A204.1 (cell line): Measurements from ENCODE around the gene POPDC3.

ENCODE experiments used
- FAIRE-seq: peaks from 2 replicates; lab custom pipeline; 2012; peaks lifted over from hg19 to GRCh38; lab: Jason Lieb, UNC

The POPDC3 gene

GRCh38 chr6:105151644-105152043 lies 28.2 kb downstream of the POPDC3 start:
- FAIRE-seq: no peak

GRCh38 chr6:105138141-105138540 lies 41.7 kb downstream of the POPDC3 start:
- no peak for FAIRE-seq

- no peak for FAIRE-seq
Measured at GRCh38 chr6:105137388-105137787, 42.4 kb downstream of the POPDC3 start.

GRCh38 chr6:105136431-105137350 lies 43.1 kb downstream of the POPDC3 start:
- FAIRE-seq: no peak

GRCh38 chr6:105135907-105136430 lies 43.8 kb downstream of the POPDC3 start:
- no peak for FAIRE-seq

GRCh38 chr6:105135056-105135455 lies 44.8 kb downstream of the POPDC3 start:
- no peak for FAIRE-seq

GRCh38 chr6:105122717-105123116 lies 57.1 kb downstream of the POPDC3 start:
- no peak for FAIRE-seq

GRCh38 chr6:105121981-105122380 lies 57.8 kb downstream of the POPDC3 start:
- no peak for FAIRE-seq

GRCh38 chr6:105120570-105120969 lies 59.2 kb downstream of the POPDC3 start:
- no peak for FAIRE-seq

- no peak for FAIRE-seq
Measured at GRCh38 chr6:105116150-105116549, 63.7 kb downstream of the POPDC3 start.

GRCh38 chr6:105113422-105113821 lies 66.4 kb downstream of the POPDC3 start:
- FAIRE-seq: no peak

GRCh38 chr6:105112577-105112976 lies 67.2 kb downstream of the POPDC3 start:
- FAIRE-seq: no peak

GRCh38 chr6:105111871-105112270 lies 67.9 kb downstream of the POPDC3 start:
- FAIRE-seq: no peak

- no peak for FAIRE-seq
Measured at GRCh38 chr6:105111105-105111504, 68.7 kb downstream of the POPDC3 start.

GRCh38 chr6:105109955-105110895 lies 69.6 kb downstream of the POPDC3 start:
- FAIRE-seq: no peak

GRCh38 chr6:105108631-105109262 lies 71.1 kb downstream of the POPDC3 start:
- no peak for FAIRE-seq
